TTC549 (cell line): ENCODE measurements around the gene CAMTA1.
"Not testable (repeated sequence)": the region's sequence is repeated elsewhere in the genome, so short reads cannot be mapped to it uniquely, and the experiment has no call there.

ENCODE experiments used
- FAIRE-seq: peaks from 2 replicates; lab custom pipeline; 2012; peaks lifted over from hg19 to GRCh38; lab: Jason Lieb, UNC

The CAMTA1 gene

DNA sequence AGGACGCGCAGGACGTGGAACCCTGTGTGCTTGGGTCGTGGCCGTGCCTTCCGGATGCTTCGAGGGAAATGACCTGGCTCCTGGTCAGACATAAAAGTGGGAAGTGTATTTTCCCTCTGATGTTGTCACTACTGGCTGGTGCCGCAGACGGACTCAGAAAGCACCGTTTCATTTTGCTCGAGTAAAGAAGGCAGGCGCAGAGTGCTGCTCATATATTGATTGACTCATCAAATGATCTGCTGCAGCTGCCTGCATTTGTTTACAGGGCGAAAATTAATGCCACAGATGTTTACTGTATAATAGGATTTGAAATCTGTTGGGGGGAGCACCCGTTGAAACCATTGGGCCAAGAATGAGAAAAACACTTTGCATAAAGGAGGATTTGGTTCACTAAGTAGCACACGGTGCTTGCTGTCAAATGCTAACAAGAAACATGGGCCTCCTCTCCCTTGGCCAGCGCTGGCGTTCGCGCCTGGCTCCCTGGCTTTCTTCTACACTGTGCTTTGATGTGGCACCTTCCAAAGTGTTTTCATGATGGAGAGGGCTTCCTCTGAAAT is 365.5 kb downstream of the CAMTA1 start:
- FAIRE-seq: no peak

DNA sequence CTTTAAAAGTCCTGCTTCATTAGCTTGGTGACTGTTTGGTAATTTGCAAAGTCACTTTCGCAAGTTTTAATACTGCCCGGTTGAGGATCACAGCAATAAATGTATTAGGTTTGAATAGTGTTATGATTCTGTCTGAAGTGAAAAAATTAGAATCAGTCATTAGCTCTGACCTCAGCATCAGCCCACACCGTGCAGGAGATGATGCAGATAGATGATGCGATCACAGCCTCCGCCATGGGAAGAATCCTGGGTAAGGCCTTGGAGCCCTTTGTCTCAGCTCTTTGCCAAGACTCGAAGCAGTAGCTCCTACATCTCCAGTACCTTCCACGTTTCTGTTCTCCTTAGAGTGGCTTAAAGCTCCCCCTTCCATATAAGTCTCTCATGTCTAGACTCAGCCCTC is 366.7 kb downstream of the CAMTA1 start:
- FAIRE-seq: no peak

DNA sequence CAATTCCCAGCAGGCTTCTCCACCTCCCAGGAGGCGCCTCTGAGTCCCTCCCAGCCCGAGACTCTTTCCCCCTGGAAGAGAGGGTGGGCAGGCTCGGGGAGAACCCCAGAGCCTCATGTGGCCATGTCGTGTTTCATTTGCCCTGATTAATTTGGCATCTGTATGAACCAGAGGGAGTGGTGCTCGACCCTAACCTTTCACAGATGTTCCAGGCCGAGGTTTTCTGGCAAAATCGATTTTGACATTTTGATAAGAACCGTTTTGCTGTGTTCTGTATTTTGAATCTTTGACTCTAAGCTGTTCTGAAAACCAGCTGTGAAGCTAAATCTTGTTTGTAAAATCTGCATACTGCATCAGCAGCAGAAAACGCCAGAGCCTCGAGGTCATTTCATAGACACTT is 367.4 kb downstream of the CAMTA1 start:
- no peak for FAIRE-seq

DNA sequence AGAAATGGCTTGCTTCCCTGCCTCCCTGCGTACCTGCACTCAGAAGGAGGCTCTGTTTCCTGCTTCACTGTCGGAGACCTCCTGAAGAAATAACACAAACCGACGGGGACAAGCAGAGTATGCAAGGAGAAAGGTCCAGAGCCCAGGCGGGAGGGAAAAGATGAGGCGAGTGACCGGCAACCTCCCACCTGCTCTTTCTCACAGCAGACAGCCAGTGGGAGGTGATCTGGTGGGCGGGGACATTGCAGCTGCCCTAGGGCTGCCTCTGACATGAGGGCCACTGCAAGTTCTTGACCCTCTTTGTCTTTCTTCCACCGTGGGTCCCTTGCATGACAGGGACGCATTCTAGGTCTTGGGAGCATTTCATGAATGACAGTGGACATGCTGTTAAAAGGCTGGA is 368.2 kb downstream of the CAMTA1 start:
- no peak for FAIRE-seq

DNA sequence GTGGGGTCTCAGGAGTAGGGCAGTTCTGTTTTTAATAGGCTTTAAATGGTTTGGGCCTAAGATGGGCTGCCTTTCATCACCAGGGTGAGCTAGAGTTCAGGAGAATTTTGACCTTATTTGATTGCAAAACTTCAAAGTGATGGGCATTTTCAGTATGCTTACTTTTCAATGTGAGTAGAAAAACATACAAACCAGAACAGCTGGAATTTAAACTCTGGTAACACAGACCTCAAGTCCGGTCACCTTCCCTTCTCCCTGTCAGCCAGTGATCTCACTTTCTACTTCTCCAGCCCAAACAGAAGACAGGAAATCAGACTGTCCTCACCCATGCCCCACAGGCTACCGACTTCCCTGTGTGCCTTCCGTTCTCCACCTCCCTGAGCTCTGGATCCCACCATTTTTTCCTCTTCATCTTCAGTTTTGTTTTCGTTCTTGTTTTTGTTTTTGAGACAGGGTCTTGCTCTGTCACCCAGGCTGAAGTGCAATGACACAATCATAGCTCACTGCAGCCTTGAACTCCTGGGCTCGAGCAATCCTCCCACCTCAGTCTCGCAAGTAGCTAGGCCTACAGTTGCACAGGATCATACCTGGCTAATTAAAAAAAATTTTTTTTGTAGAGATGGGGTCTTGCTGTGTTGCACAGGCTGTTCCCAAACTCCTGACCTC is 374.0 kb downstream of the CAMTA1 start:
- no peak for FAIRE-seq

DNA sequence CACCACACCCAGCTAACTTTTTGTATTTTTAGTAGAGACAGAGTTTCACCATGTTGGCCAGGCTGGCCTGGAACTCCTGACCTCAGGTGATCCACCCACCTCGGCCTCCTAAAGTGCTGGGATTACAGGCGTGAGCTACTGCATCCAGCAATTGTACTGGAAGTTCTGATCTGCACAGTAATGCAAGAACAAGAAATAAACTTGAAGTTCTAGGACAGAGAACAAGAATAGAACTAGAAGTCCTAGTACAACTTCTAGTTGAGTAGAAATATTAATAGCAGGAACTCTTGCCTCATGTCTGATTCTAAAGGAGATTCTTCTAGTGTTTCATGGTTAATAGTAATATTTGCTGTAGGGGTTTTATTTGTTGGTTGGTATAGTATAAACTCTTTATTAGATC is 383.3 kb downstream of the CAMTA1 start:
- FAIRE-seq: not testable (repeated sequence)

DNA sequence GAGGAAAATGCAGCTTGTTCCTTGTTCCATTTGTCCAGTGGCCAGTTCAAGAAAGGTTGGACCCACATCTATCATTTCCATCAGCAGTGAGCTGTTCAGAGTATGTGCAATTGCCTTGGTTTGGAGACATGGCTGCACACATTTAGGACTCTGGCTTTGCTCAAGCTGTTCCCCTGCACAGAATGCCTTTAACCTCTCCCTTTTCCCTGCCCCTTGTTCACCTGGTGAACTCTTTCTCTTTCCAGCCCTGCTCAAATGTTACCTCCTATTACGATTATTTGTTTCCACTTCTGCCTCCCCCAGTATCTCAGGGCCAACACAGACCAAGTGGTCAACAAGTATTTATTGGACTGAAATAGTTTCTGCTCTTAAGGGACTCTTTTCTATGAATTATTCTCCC is 385.9 kb downstream of the CAMTA1 start:
- FAIRE-seq: no peak

DNA sequence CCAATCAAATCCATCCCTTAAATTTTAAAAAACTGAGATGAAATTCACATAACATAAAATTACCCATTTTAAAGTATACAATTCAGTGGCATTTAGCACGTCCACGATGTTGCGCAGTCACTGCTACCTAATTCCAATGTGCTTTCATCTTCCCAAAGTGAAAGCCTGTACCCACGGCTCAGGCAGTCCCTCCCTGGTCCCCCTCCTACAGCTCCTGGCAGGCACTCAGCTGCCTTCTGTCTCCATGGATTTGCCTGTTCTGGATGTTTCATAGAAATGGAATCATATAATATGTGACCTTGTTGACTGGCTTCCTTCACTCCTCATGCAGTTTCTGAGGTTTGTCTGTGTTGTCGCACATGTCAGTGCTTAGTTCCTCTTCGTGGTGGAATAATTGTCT is 386.3 kb downstream of the CAMTA1 start:
- FAIRE-seq: no peak

DNA sequence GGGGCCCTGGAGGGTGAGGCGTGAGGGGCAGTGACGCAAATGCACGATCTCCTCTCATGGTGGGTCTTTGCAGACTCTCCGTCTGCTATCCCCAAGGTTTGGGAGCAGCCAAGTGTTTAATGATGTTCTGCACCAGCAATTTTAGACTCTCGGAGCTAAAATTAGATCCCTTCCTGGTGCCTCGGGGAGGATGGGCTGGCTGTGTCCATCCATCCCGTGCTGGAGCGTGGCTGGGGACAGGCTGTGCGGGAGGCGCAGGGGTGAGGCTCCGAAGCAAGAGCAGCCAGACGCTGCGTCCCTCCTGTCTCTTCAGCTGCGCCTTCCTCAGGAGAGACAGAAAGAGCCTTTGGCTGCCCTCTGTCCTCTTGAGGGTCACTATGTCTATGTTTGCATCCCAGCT is 387.6 kb downstream of the CAMTA1 start:
- FAIRE-seq: no peak

DNA sequence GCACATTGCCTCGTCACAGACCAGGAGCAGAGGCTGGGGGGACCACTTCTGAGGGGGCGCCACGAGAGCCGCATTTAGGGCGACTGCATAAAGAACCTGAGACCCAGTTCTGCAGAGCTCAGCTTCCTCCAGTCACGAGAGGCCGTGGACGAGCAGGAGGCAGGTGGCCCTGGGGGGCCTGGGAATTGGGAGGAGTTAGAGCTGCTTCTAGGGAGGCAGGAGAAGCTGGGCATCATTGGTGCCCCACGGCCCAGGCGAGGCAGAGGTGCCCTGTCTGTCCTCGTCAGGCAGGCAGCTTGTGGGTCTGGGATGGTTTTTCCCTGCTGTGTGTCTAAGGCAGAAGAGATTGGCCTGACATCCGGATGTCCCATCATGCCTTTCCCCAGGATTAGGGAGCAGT is 389.3 kb downstream of the CAMTA1 start:
- no peak for FAIRE-seq

DNA sequence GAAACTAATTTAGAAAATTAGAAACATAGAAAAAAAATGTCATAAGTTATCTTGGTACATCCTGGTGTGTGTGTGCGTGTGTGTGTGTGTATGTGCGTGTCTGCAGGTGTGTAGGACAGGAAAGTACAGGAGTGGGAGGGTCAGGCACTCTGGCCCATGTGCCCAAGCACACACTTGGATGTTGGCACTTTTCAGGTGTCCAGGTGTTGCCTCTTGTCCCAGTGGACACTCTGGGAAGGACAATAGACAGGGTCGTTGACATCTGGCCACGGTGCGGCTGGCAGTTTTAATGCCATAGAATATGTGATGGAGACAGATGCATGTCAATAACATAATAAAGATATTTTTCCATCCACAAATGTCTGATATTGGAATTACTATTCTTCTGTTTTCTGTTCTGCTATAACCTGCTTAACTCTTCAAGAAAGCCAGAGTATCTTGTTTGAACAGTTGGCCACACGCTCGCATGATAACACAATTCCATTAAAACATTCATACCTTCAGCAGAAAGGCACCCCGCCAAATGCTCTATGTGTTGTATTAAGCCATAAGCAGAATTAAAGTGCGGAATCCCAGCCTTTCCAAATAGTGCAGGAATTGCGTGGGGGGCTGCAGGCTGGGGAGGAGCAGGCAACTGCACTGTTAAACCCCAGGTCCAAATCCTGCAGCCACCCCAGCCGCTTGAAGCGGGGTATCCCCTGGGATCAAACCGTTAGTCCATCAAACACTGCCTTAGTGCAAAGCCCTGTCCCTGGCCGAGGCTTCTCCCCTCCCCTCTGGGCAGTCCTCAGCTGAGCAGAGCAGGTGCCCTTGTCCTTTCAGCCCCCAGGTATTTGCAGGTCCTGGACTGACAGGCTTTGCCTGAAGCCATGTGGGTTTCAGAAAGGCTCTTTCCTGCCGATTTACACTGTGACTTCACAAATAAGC is 390.0 kb downstream of the CAMTA1 start:
- no peak for FAIRE-seq

DNA sequence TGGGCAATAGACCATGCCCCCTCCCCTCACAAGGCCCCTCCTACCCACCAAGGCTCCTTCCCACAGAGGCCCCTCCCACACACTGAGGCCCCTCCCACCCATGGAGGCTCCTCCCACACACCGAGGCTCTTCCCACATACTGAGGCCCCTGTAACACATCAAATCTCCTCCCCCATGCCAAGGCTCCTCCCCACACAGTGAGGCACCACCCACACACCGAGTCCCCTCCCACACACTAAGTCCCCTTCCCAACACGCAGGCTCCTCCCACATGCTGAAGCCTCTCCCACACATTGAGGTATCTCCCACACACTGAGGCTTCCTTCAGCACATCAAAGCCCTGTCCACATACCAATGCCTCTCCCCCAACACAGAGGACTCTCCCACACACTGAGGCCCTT is 391.8 kb downstream of the CAMTA1 start:
- no peak for FAIRE-seq

DNA sequence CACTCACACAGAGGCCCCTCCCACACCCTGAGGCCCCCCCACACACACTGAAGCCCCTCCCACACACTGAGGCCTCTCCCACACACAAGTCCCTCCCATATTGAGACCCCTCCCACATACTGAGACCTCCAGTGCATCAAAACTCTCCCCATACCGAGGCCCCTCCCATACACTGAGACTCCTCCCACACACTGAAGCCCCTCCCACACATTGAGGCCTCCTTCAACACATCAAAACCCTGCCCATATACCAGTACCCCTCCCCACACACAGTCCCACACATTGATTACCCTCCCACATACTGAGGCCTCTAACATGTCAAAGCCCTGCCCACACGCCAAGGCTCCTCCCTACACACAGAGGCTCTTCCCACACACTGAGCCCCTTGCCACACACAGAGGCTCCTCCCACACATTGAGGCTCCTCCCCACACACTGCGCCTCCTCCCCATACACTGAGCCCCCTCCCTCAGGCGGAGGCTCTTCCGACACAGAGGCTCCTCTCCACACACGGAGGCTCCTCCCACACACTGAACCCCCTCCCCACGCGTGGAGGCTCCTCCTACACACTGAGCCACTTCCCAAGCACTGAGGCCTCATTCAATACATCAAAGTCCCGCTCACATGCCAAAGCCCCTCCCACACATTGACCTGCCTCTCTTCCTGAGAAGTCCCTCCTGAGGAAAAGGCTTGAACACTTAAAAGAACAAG is 392.3 kb downstream of the CAMTA1 start:
- no peak for FAIRE-seq

DNA sequence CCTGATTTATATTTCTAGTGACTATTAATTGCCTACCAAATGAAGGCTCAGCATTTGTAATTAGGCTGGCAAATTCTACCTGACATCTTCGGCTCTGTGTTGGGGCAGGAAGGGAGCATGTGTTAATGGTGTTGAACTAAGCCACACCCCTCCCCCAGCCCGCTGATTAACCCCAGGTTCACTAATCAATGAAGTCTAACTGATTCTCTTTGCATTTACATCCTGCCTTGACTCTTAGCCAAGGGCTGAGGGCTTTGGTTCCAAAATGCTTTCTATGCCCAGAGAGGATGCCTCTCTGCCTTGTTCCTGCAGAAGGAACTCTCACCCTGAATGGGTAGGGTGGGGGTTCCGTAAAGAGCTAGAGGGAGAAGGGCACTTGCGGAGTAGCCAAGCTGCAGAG is 393.1 kb downstream of the CAMTA1 start:
- FAIRE-seq: no peak

DNA sequence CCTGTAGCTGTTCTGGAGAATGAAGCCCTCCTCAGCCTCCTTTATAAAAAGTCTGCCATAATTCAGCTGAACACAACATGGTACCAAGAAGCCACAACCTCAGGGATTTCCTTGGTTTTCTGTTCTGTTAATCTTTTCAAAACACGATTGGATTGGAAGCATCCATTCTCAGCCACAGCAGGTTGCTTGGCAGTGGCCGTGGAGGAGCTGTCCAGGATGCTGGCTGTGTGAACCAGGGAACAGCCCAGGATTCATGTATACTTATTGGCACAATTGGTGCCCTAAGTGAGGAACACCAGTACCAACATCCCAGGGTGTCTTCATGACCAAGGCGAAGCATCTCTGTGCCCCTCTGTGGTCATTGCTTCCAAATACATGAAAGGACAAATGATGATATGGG is 393.5 kb downstream of the CAMTA1 start:
- FAIRE-seq: no peak

DNA sequence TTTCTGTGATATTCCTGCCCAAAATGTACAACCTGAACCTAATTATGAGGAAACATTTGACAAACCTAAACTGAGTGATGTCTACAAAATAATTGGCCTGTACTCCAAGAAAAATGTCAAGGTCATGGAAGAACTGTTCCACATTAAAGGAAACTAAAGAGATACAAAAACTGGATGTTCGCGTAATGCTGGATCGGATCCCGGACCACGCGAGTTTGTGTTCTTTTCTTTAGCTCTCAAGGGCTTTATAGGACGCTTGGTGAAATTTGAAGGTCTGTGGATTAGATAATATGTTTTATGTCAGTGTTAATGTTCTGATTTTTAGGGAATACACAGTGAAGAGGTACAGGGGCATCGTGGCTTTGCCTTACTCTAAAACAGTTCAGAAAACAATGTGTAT is 400.5 kb downstream of the CAMTA1 start:
- FAIRE-seq: no peak

DNA sequence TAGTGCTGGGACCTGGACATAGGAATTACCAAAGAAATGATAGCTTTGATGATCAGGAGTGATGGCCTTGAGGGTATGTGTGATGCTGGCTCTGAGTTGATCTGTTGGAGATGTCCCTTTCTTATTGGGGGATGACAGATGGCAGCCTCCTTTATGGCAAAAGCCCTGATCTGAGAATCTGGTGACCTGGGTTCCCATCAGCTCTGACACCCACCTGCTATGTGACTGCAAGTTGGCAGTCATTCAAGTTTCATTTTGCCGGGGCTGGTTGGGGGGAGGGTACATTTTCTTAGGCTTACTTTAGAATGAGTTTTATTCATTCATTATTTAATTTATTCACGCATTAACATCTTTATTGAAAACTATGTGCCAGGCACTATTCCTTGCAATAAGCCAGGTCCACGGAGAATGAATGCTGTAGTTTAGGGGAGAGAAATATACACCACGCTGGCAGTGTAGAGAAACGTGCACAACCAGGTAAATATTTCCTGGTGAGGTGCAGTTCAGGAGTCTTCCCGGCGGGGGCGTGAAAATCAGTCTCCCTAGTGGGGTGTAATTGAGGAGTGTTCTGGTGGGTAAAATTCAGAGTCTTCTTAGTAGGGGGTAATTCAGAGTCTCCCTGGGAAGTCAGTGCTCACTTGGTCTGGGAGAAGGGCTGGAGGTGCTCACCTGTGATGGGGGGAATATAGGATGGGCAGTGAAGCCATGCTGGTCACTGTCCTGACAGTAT is 401.3 kb downstream of the CAMTA1 start:
- FAIRE-seq: no peak

DNA sequence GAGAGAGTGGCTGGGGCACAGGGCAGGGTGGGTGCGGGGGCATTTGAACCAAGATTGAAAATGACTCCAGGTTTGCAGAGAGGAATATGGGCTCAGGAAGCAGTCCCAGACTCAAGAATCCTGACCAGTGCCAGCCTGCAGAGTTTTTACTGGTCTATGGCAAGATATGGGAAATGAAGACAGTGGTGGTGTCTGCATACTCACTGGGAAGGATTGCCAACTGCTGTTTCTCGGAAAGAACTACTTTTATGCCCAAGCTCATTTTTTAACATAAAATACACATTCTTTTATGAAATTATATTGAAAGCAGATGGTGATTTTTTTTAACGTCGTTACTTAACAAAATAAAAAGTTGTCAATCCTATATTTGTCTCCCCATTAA is 401.8 kb downstream of the CAMTA1 start:
- no peak for FAIRE-seq

DNA sequence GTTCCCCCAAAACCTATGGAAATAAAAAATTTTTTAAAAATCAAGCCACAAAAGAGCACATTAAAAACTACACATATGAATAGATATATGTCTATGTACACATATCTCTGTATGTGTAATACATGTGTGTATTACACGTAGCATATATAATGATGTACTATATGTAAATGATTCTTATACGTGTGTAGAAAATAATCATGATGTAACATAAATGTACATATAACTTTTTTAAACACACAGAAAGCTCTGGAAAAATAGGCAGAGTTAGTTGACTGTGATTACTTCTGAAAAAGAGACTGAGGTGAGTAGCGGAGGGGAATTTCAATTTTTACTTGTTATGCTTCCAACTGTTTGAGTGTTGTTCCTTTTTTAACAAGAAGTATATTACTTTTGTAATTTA is 405.0 kb downstream of the CAMTA1 start:
- no peak for FAIRE-seq

DNA sequence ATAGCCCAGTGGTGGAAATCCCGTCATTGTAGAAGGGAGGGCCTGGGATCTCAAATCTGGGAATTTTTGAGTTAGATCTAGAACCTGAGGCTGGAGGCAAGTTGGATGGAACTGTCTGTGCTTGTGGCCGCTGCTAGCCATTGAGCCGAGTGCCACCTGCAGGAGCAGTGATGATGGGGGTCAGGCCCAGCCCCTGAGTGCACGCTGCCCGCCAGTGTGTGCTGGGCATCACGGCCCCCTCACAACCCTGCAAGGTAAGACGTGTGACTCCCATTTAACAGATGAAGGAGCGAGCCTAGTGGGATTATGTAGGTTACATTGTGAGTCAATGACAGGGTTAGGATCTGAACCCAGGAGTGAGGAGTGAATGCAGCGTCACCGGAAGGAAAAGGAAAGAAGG is 407.2 kb downstream of the CAMTA1 start:
- no peak for FAIRE-seq

DNA sequence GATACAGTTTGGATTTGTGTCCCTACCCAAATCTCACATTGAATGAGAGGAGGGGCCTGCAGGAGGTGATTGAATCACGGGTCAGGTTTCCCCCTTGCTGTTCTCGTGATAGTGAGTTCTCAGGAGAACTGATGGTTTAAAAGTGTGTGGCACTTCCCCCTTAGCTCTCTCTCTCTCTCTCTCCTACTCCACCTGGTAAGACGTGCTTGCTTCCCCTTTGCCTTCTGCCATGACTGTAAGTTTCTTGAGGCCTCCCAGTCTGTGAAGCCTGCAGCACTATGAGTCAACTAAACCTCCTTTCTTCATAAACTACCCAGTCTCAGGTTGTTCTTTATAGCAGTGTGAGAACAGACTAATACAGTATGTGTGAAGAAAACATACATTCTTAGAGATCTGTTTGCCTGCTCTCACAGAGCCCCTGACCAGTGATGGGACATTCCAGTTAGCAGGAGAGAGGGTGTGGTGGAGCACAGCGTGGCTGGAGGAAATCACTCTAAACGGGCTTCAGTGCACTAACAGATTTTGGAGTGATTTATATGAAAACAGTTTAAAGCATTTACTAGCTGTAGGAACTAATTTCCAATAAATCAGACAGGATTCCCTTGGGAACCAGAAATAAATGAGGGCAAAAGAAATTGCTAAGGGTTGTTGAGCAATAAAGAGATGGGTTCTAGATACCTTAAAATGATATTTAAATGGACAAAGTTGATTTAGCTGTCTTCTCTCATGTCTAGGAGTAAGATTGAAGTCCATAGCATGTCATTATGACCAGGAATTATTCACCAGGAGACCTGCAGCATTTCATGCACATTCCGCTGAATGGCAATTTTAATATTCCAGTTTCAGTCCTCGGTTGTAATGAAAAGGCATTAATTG is 411.0 kb downstream of the CAMTA1 start:
- no peak for FAIRE-seq
